Caco-2 (cell line): ENCODE data around the gene LDLRAD4. TPM values are rescaled to one million over a fixed set of nuclear protein-coding genes. Genes with fewer than 3 reads are reported as not detected.

Experiments used
- BruUV-seq: library from RNA; stranded (reverse); fragments of 400-500 nt; replicated peaks from 2 replicates; lab custom pipeline; 2021; lab: Mats Ljungman, UMichigan
- CTCF ChIA-PET: fragments of 300-600 bp; sonication (Branson Sonifier 250); formaldehyde crosslinking; loops from one replicate; lab custom pipeline; 2022; ENCODE audit warnings: antibody characterized with exemption; lab: Charles Lee
- POLR2A ChIA-PET: fragments of 300-600 bp; sonication (Branson Sonifier 250); formaldehyde crosslinking; loops from one replicate; lab custom pipeline; 2022; ENCODE audit warnings: antibody characterized with exemption; lab: Charles Lee
- DNase-seq, 2 experiments: peaks; one replicate each; pipeline versions ENCODE4 v3.0.0 to v3.0.0-alpha.2; 2020 to 2022
- H3K27me3 ChIP-seq: replicated peaks from 2 replicates; pipeline ENCODE4 v1.6.0; 2011; ENCODE audit warnings: low read length; ENCODE audit not compliant: control insufficient read depth, insufficient read depth
- H3K36me3 ChIP-seq: 2 replicates; pipeline ENCODE4 v1.5.1; 2011; ENCODE audit warnings: low read length; ENCODE audit not compliant: control insufficient read depth, insufficient read depth
- H3K4me1 ChIP-seq: fragments of 250-450 bp; sonication (Bioruptor Pico); 2 replicates; pipeline ENCODE4 v1.5.1; 2020; ENCODE audit warnings: mild to moderate bottlenecking
- H3K4me3 ChIP-seq: 2 replicates; pipeline ENCODE4 v1.5.1; 2011; ENCODE audit warnings: low read depth, mild to moderate bottlenecking, control low read depth, low read length
- H3K9me3 ChIP-seq: fragments of 250-450 bp; sonication (Bioruptor Pico); 2 replicates; pipeline ENCODE4 v1.5.1; 2020; ENCODE audit warnings: mild to moderate bottlenecking, moderate library complexity
- H3K27ac Mint-ChIP-seq: one replicate; pipeline ENCODE4 v1.8.0; 2022; ENCODE audit warnings: mixed read lengths; ENCODE audit not compliant: unreplicated experiment
- H3K27me3 Mint-ChIP-seq: one replicate; pipeline ENCODE4 v1.8.0; 2022; ENCODE audit warnings: mixed read lengths; ENCODE audit not compliant: insufficient read depth, unreplicated experiment
- H3K36me3 Mint-ChIP-seq: one replicate; pipeline ENCODE4 v1.8.0; 2022; ENCODE audit warnings: mild to moderate bottlenecking, mixed read lengths; ENCODE audit not compliant: insufficient read depth, unreplicated experiment
- H3K4me1 Mint-ChIP-seq: one replicate; pipeline ENCODE4 v1.8.0; 2022; ENCODE audit warnings: low read depth, mixed read lengths; ENCODE audit not compliant: unreplicated experiment
- H3K4me3 Mint-ChIP-seq: one replicate; pipeline ENCODE4 v1.8.0; 2022; ENCODE audit warnings: mild to moderate bottlenecking, moderate library complexity, mixed read lengths; ENCODE audit not compliant: unreplicated experiment
- H3K9me3 Mint-ChIP-seq: one replicate; pipeline ENCODE4 v1.8.0; 2022; ENCODE audit warnings: mixed read lengths; ENCODE audit not compliant: unreplicated experiment
- CTCF ChIP-seq, 2 experiments: fragments of 200-600 bp in 1 of 2; IDR thresholded peaks; 1 replicate in 1 of 2; 2 replicates in 1 of 2; pipeline versions ENCODE4 v1.5.1 to v1.8.0; 2011 to 2022; ENCODE audit warnings: antibody characterized with exemption in 1 of 2, control low read depth in 1 of 2, inconsistent platforms in 1 of 2, low read depth in 1 of 2, low read length in 1 of 2, mild to moderate bottlenecking in 1 of 2, moderate library complexity in 1 of 2; ENCODE audit not compliant: insufficient read depth in 1 of 2, severe bottlenecking in 1 of 2, unreplicated experiment in 1 of 2
- intact Hi-C: fragments of 100-400 bp; cut with micrococcal nuclease; formaldehyde crosslinking; loops from one replicate; pipeline ENCODE4 v1.10.0; 2022; ENCODE audit not compliant: unreplicated experiment
- total RNA-seq: library from RNA; stranded (reverse); gene quantifications from 2 replicates; pipeline ENCODE4 v1.2.3, GENCODE V29; 2022

LDLRAD4 gene
- total RNA-seq, 1 experiment from 2014 or later = 1.2 TPM

- POLR2A ChIA-PET = no interaction called here
- H3K27me3 ChIP-seq = no peaks in the 10 kb centered on the region
- peaks cover 3% of the 10 kb centered on the region for H3K27me3 Mint-ChIP-seq
- H3K36me3 ChIP-seq = no peaks in the 10 kb centered on the region
- no peak overlapping the region for H3K27ac Mint-ChIP-seq
- no peaks in the 10 kb centered on the region for H3K4me1 ChIP-seq
- TF ChIP-seq CTCF (IDR thresholded peaks at IDR 0.05; ENCODE audit: insufficient read depth in 1 of 2, low read depth in 1 of 2, low read length in 1 of 2, severe bottlenecking in 1 of 2, unreplicated experiment in 1 of 2) = no peak
- no peaks in the 10 kb centered on the region for H3K9me3 ChIP-seq
- H3K36me3 Mint-ChIP-seq = no peaks in the 10 kb centered on the region
- H3K9me3 Mint-ChIP-seq = no peaks in the 10 kb centered on the region
- H3K4me3 Mint-ChIP-seq = no peak overlapping the region
- BruUV-seq = no TSS peak
- no peaks in the 10 kb centered on the region for H3K4me1 Mint-ChIP-seq
- intact Hi-C loops = no loop called here
- DNase-seq = no peak
- H3K4me3 ChIP-seq = no peak overlapping the region
- CTCF ChIA-PET = no interaction called here
Measured at GRCh38 chr18:13570216-13570615, 351.7 kb downstream of the LDLRAD4 start.

- no TSS peak for BruUV-seq
- Histone ChIP-seq H3K36me3 (no peaks in the 10 kb centered on the region), H3K4me3 (no peak overlapping the region), H3K9me3 (no peaks in the 10 kb centered on the region), H3K27me3 (no peaks in the 10 kb centered on the region), H3K4me1 (no peaks in the 10 kb centered on the region)
- Mint-ChIP-seq H3K9me3 (no peaks in the 10 kb centered on the region), H3K4me3 (no peak overlapping the region), H3K4me1 (no peaks in the 10 kb centered on the region), H3K27me3 (peaks cover 5% of the 10 kb centered on the region), H3K27ac (no peak overlapping the region), H3K36me3 (no peaks in the 10 kb centered on the region)
- no peak for TF ChIP-seq CTCF (IDR thresholded peaks at IDR 0.05; ENCODE audit: insufficient read depth in 1 of 2, low read depth in 1 of 2, low read length in 1 of 2, severe bottlenecking in 1 of 2, unreplicated experiment in 1 of 2)
- intact Hi-C loops = no loop called here
- CTCF ChIA-PET = no interaction called here
- POLR2A ChIA-PET = no interaction called here
- DNase-seq = no peak
Measured at GRCh38 chr18:13570856-13571495, 352.4 kb downstream of the LDLRAD4 start.

- intact Hi-C loops = no loop called here
- Mint-ChIP-seq H3K4me3 (no peak overlapping the region), H3K36me3 (no peaks in the 10 kb centered on the region), H3K9me3 (no peaks in the 10 kb centered on the region), H3K27me3 (peaks cover 9% of the 10 kb centered on the region), H3K27ac (no peak overlapping the region), H3K4me1 (no peaks in the 10 kb centered on the region)
- ChIA-PET POLR2A (no interaction called here), CTCF (no interaction called here)
- Histone ChIP-seq H3K4me1 (no peaks in the 10 kb centered on the region), H3K27me3 (no peaks in the 10 kb centered on the region), H3K36me3 (no peaks in the 10 kb centered on the region), H3K4me3 (no peak overlapping the region), H3K9me3 (no peaks in the 10 kb centered on the region)
- TF ChIP-seq CTCF (IDR thresholded peaks at IDR 0.05; ENCODE audit: insufficient read depth in 1 of 2, low read depth in 1 of 2, low read length in 1 of 2, severe bottlenecking in 1 of 2, unreplicated experiment in 1 of 2) = no peak
- BruUV-seq = no TSS peak
- no peak for DNase-seq
Measured at GRCh38 chr18:13572148-13572547, 353.6 kb downstream of the LDLRAD4 start.
